ENCODE measurements around the gene HOXA13. TPM values are rescaled to one million over a fixed set of nuclear protein-coding genes. Genes with fewer than 3 reads are reported as not detected.

HOXA13 gene
- total RNA-seq, 2 experiments from 2014 or later = 0.32 to 0.54 TPM

- intact Hi-C loops (cut with micrococcal nuclease; ENCODE audit: unreplicated experiment) = no loop called here
- no peak for DNase-seq (ENCODE audit: low spot score)
- Histone ChIP-seq H4K20me1 (ENCODE audit: insufficient read depth, low read length) (no peaks in the 10 kb centered on the region), H3K4me1 (ENCODE audit: insufficient read depth, low read length, poor library complexity, severe bottlenecking) (peaks cover 17% of the 10 kb centered on the region), H3K9me3 (ENCODE audit: low read length) (no peaks in the 10 kb centered on the region), H3K27ac (ENCODE audit: low read depth, low read length, poor library complexity, severe bottlenecking) (no peak overlapping the region), H3K4me3 (ENCODE audit: low read depth, low read length, poor library complexity, severe bottlenecking) (no peak overlapping the region), H3K79me2 (ENCODE audit: insufficient read depth, low read depth, low read length) (no peaks in the 10 kb centered on the region), H3K36me3 (ENCODE audit: insufficient read depth, low read length) (no peaks in the 10 kb centered on the region), H2AFZ (ENCODE audit: low read length) (no peak overlapping the region), H3K4me2 (ENCODE audit: low read length) (no peak overlapping the region), H3K9me2 (ENCODE audit: insufficient read depth, low read length) (no peaks in the 10 kb centered on the region)
- BruUV-seq (replicated peaks) = no TSS peak
- ChIA-PET POLR2A (no interaction called here), CTCF (ENCODE audit: unreplicated experiment) (no interaction called here)
- TF ChIP-seq, protein P1, sequence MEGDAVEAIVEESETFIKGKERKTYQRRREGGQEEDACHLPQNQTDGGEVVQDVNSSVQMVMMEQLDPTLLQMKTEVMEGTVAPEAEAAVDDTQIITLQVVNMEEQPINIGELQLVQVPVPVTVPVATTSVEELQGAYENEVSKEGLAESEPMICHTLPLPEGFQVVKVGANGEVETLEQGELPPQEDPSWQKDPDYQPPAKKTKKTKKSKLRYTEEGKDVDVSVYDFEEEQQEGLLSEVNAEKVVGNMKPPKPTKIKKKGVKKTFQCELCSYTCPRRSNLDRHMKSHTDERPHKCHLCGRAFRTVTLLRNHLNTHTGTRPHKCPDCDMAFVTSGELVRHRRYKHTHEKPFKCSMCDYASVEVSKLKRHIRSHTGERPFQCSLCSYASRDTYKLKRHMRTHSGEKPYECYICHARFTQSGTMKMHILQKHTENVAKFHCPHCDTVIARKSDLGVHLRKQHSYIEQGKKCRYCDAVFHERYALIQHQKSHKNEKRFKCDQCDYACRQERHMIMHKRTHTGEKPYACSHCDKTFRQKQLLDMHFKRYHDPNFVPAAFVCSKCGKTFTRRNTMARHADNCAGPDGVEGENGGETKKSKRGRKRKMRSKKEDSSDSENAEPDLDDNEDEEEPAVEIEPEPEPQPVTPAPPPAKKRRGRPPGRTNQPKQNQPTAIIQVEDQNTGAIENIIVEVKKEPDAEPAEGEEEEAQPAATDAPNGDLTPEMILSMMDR (conservative IDR thresholded peaks at IDR 0.05; ENCODE audit: low read length) = no peak
- no peak for TF ChIP-seq EZH2phosphoT487 (IDR thresholded peaks at IDR 0.05; ENCODE audit: borderline replicate concordance, low read depth, low read length)
These were observed 5.0 kb upstream of the HOXA13 start for GRCh38 chr7:27204851-27205322.

- intact Hi-C loops (cut with micrococcal nuclease; ENCODE audit: unreplicated experiment) = no loop called here
- H3K27ac ChIP-seq (ENCODE audit: low read depth, low read length, poor library complexity, severe bottlenecking) = no peak overlapping the region
- H4K20me1 ChIP-seq (ENCODE audit: insufficient read depth, low read length) = no peaks in the 10 kb centered on the region
- BruUV-seq (replicated peaks) = no TSS peak
- CTCF ChIA-PET (ENCODE audit: unreplicated experiment) = no interaction called here
- no peaks in the 10 kb centered on the region for H3K9me3 ChIP-seq (ENCODE audit: low read length)
- no peak overlapping the region for H3K4me3 ChIP-seq (ENCODE audit: low read depth, low read length, poor library complexity, severe bottlenecking)
- H3K4me2 ChIP-seq (ENCODE audit: low read length) = no peak overlapping the region
- H2AFZ ChIP-seq (ENCODE audit: low read length) = no peak overlapping the region
- no peak for DNase-seq (ENCODE audit: low spot score)
- no peak for TF ChIP-seq EZH2phosphoT487 (IDR thresholded peaks at IDR 0.05; ENCODE audit: borderline replicate concordance, low read depth, low read length)
- TF ChIP-seq, protein P1 (conservative IDR thresholded peaks at IDR 0.05; ENCODE audit: low read length) = no peak
- no peaks in the 10 kb centered on the region for H3K9me2 ChIP-seq (ENCODE audit: insufficient read depth, low read length)
- no peaks in the 10 kb centered on the region for H3K79me2 ChIP-seq (ENCODE audit: insufficient read depth, low read depth, low read length)
- peaks cover 17% of the 10 kb centered on the region for H3K4me1 ChIP-seq (ENCODE audit: insufficient read depth, low read length, poor library complexity, severe bottlenecking)
- no peaks in the 10 kb centered on the region for H3K36me3 ChIP-seq (ENCODE audit: insufficient read depth, low read length)
- POLR2A ChIA-PET = no interaction called here
These were observed 4.2 kb upstream of the HOXA13 start for GRCh38 chr7:27203964-27204594.

DNA sequence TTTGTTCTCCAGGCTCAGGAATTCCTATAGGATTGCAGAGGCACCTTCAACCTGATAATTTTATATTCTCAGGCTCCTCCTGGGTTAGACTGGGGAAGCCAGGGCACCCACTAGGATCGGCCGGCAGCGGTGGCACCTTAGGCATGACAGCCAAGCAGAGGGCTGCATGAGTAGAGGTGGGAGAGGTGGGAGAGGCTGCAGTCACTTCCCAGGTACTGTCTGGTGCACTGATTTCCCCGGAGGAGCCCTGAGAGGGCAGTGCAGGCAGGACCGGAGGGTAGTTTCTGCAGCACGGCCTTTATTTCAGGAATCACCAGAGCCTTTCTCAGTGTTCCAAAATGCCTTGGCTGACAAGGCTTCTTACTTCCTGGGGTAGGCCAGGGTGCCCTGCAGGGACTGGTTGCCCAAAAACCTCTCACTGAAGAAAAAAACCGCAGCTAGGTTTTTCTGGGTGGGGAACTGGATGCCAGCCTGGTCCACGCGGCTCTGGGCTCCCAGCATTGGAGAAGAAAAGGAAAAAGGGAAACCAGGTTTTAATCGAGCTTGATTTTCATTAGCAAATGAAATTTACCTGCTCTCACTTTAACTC, 3.6 kb upstream of the HOXA13 start:
- TF ChIP-seq EZH2phosphoT487 (IDR thresholded peaks at IDR 0.05; ENCODE audit: borderline replicate concordance, low read depth, low read length) = no peak
- TF ChIP-seq, protein P1 (conservative IDR thresholded peaks at IDR 0.05; ENCODE audit: low read length) = no peak
- DNase-seq (ENCODE audit: low spot score) = no peak
- CTCF ChIA-PET (ENCODE audit: unreplicated experiment) = no interaction called here
- Histone ChIP-seq H3K4me3 (ENCODE audit: low read depth, low read length, poor library complexity, severe bottlenecking) (no peak overlapping the region), H3K79me2 (ENCODE audit: insufficient read depth, low read depth, low read length) (no peaks in the 10 kb centered on the region), H3K4me1 (ENCODE audit: insufficient read depth, low read length, poor library complexity, severe bottlenecking) (peaks cover 17% of the 10 kb centered on the region), H3K36me3 (ENCODE audit: insufficient read depth, low read length) (no peaks in the 10 kb centered on the region), H3K9me2 (ENCODE audit: insufficient read depth, low read length) (no peaks in the 10 kb centered on the region), H3K4me2 (ENCODE audit: low read length) (no peak overlapping the region), H4K20me1 (ENCODE audit: insufficient read depth, low read length) (no peaks in the 10 kb centered on the region), H3K9me3 (ENCODE audit: low read length) (no peaks in the 10 kb centered on the region), H2AFZ (ENCODE audit: low read length) (no peak overlapping the region), H3K27ac (ENCODE audit: low read depth, low read length, poor library complexity, severe bottlenecking) (no peak overlapping the region)
- BruUV-seq (replicated peaks) = no TSS peak
- intact Hi-C loops (cut with micrococcal nuclease; ENCODE audit: unreplicated experiment) = no loop called here
- POLR2A ChIA-PET = no interaction called here

Measured in OCI-LY7 (cell line).